ENCODE data around the gene EBNA1BP2. TPM values are rescaled to one million over a fixed set of nuclear protein-coding genes. Genes with fewer than 3 reads are reported as not detected.

EBNA1BP2 gene
- total RNA-seq, 1 experiment from 2014 or later: 109 TPM

DNA sequence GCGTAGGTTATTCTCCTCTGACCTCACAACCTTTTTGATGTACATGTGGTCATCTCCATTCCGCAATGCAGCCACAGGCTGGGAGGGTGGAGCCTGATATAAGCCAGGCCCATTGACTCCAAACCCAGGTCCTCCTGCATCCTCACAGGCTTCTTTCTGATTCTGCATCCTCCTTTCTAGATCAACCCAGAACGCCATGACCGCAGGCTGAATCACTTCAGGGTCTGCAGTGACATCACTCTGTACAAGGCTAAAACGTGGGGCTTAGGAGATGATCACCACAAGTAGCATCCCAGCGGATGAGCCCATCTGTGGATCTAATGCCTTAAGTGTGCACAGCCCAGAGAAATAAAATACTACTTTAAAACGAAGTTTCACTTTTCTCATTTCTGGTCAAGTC lies 16.1 kb downstream of the EBNA1BP2 start:
- Histone ChIP-seq H2AFZ (ENCODE audit: low read depth, low read length, poor library complexity, severe bottlenecking) (no peak overlapping the region), H3K4me2 (ENCODE audit: low read length) (no peak overlapping the region), H3K9ac (ENCODE audit: low read length) (no peak overlapping the region), H3K36me3 (ENCODE audit: control insufficient read depth in 1 of 2, insufficient read depth in 2 of 2, low read length in 2 of 2) (no peaks in the 10 kb centered on the region), H3K9me2 (ENCODE audit: insufficient read depth) (no peaks in the 10 kb centered on the region), H3K4me1 (ENCODE audit: control insufficient read depth in 1 of 2, insufficient read depth in 2 of 2, low read length in 2 of 2) (peaks cover 2 to 8% of the 10 kb centered on the region in 2 experiments; a peak in 3 of 4 replicates), H3K27me3 (ENCODE audit: insufficient read depth, low read length) (no peaks in the 10 kb centered on the region), H3K9me3 (ENCODE audit: control insufficient read depth in 1 of 2, insufficient read depth in 1 of 2, low read depth in 1 of 2, low read length in 2 of 2) (no peaks in the 10 kb centered on the region), H4K20me1 (ENCODE audit: insufficient read depth) (no peaks in the 10 kb centered on the region), H3K4me3 (replicated peaks in 1 of 2; ENCODE audit: low read depth in 1 of 2, low read length in 2 of 2) (no peak overlapping the region), H3K27ac (ENCODE audit: low read depth, low read length) (no peak overlapping the region), H3K79me2 (ENCODE audit: insufficient read depth, low read length) (no peaks in the 10 kb centered on the region)
- CTCF ChIA-PET: no interaction called here
- intact Hi-C loops (cut with micrococcal nuclease): no loop called here
- DNase-seq (ENCODE audit: low read depth, low spot score) (no peak), ATAC-seq (no peak)
- BruUV-seq (replicated peaks): no TSS peak
- TF ChIP-seq CBX3 (IDR thresholded peaks at IDR 0.05; ENCODE audit: low read depth) (no peak), RAD21 (IDR thresholded peaks at IDR 0.05; ENCODE audit: low read depth) (no peak), SIN3A (IDR thresholded peaks at IDR 0.05; ENCODE audit: low read depth) (no peak), SRF (IDR thresholded peaks at IDR 0.05; ENCODE audit: low read depth) (no peak)
- TF ChIP-seq, protein P1, sequence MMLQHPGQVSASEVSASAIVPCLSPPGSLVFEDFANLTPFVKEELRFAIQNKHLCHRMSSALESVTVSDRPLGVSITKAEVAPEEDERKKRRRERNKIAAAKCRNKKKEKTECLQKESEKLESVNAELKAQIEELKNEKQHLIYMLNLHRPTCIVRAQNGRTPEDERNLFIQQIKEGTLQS (IDR thresholded peaks at IDR 0.05): no peak
- TF ChIP-seq, protein P2, sequence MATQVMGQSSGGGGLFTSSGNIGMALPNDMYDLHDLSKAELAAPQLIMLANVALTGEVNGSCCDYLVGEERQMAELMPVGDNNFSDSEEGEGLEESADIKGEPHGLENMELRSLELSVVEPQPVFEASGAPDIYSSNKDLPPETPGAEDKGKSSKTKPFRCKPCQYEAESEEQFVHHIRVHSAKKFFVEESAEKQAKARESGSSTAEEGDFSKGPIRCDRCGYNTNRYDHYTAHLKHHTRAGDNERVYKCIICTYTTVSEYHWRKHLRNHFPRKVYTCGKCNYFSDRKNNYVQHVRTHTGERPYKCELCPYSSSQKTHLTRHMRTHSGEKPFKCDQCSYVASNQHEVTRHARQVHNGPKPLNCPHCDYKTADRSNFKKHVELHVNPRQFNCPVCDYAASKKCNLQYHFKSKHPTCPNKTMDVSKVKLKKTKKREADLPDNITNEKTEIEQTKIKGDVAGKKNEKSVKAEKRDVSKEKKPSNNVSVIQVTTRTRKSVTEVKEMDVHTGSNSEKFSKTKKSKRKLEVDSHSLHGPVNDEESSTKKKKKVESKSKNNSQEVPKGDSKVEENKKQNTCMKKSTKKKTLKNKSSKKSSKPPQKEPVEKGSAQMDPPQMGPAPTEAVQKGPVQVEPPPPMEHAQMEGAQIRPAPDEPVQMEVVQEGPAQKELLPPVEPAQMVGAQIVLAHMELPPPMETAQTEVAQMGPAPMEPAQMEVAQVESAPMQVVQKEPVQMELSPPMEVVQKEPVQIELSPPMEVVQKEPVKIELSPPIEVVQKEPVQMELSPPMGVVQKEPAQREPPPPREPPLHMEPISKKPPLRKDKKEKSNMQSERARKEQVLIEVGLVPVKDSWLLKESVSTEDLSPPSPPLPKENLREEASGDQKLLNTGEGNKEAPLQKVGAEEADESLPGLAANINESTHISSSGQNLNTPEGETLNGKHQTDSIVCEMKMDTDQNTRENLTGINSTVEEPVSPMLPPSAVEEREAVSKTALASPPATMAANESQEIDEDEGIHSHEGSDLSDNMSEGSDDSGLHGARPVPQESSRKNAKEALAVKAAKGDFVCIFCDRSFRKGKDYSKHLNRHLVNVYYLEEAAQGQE (IDR thresholded peaks at IDR 0.05; ENCODE audit: low read depth): no peak
- POLR2A ChIA-PET: no interaction called here
- RAD21 ChIA-PET (ENCODE audit: low non-redundant PET in 1 of 2, low total read pairs in 2 of 2, uncharacterized antibody in 2 of 2, unreplicated experiment in 2 of 2): no interaction called here

DNA sequence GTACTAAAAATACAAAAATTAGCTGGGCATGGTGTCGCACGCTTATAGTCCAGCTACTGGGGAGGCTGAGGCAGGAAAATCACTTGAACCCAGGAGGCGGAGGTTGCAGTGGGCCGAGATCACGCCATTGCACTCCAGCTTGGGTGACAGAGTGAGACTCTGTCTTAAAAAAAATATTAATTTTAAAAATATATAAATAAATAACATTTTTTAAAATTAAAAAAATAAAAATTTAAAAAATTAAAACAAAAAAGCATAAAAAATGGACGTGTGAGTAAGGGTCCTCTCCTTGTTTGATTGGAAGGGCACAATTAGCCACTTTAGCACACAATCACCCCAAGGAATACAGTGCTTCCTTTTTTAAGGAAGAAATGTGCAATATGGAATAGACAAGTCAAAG lies 18.6 kb downstream of the EBNA1BP2 start:
- RAD21 ChIA-PET (ENCODE audit: low non-redundant PET in 1 of 2, low total read pairs in 2 of 2, uncharacterized antibody in 2 of 2, unreplicated experiment in 2 of 2): no interaction called here
- no peak overlapping the region for H2AFZ ChIP-seq (ENCODE audit: low read depth, low read length, poor library complexity, severe bottlenecking)
- TF ChIP-seq YY1 (IDR thresholded peaks at IDR 0.05; ENCODE audit: extremely low read depth, insufficient replicate concordance, low read depth, low read length): no peak
- no peak for TF ChIP-seq TCF7L2 (IDR thresholded peaks at IDR 0.05; ENCODE audit: borderline replicate concordance, extremely low read depth, insufficient read depth, insufficient read length)
- TF ChIP-seq ZFX (IDR thresholded peaks at IDR 0.05): no peak
- no peak for TF ChIP-seq SIN3A (IDR thresholded peaks at IDR 0.05; ENCODE audit: low read depth)
- TF ChIP-seq, protein P3, sequence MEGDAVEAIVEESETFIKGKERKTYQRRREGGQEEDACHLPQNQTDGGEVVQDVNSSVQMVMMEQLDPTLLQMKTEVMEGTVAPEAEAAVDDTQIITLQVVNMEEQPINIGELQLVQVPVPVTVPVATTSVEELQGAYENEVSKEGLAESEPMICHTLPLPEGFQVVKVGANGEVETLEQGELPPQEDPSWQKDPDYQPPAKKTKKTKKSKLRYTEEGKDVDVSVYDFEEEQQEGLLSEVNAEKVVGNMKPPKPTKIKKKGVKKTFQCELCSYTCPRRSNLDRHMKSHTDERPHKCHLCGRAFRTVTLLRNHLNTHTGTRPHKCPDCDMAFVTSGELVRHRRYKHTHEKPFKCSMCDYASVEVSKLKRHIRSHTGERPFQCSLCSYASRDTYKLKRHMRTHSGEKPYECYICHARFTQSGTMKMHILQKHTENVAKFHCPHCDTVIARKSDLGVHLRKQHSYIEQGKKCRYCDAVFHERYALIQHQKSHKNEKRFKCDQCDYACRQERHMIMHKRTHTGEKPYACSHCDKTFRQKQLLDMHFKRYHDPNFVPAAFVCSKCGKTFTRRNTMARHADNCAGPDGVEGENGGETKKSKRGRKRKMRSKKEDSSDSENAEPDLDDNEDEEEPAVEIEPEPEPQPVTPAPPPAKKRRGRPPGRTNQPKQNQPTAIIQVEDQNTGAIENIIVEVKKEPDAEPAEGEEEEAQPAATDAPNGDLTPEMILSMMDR (IDR thresholded peaks at IDR 0.05 in 2 of 3, conservative IDR thresholded peaks at IDR 0.05 in 1 of 3; ENCODE audit: borderline replicate concordance in 1 of 3, insufficient read depth in 1 of 3, low read depth in 2 of 3, low read length in 2 of 3): no peak
- TF ChIP-seq SRF (IDR thresholded peaks at IDR 0.05; ENCODE audit: low read depth): no peak
- TF ChIP-seq, protein P2 (IDR thresholded peaks at IDR 0.05; ENCODE audit: low read depth): no peak

More for the DNA sequence above, 18.6 kb downstream of the EBNA1BP2 start:
- DNase-seq (ENCODE audit: low read depth, low spot score) (no peak), ATAC-seq (no peak)
- Histone ChIP-seq H3K9me3 (ENCODE audit: control insufficient read depth in 1 of 2, insufficient read depth in 1 of 2, low read depth in 1 of 2, low read length in 2 of 2) (no peaks in the 10 kb centered on the region), H3K4me3 (replicated peaks in 1 of 2; ENCODE audit: low read depth in 1 of 2, low read length in 2 of 2) (no peak overlapping the region), H3K9me2 (ENCODE audit: insufficient read depth) (no peaks in the 10 kb centered on the region), H3K4me2 (ENCODE audit: low read length) (no peak overlapping the region), H4K20me1 (ENCODE audit: insufficient read depth) (no peaks in the 10 kb centered on the region), H3K36me3 (ENCODE audit: control insufficient read depth in 1 of 2, insufficient read depth in 2 of 2, low read length in 2 of 2) (no peaks in the 10 kb centered on the region), H3K4me1 (ENCODE audit: control insufficient read depth in 1 of 2, insufficient read depth in 2 of 2, low read length in 2 of 2) (peaks cover 2 to 8% of the 10 kb centered on the region in 2 experiments; a peak in 3 of 4 replicates), H3K79me2 (ENCODE audit: insufficient read depth, low read length) (no peaks in the 10 kb centered on the region), H3K27me3 (ENCODE audit: insufficient read depth, low read length) (no peaks in the 10 kb centered on the region), H3K9ac (ENCODE audit: low read length) (no peak overlapping the region), H3K27ac (ENCODE audit: low read depth, low read length) (no peak overlapping the region)
- ChIA-PET POLR2A (no interaction called here), CTCF (interaction anchor here (1.6 kb wide), 1 partner anchor 10 kb away, joined by 9 read pairs; no protein-coding TSS in a partner anchor)
- intact Hi-C loops (cut with micrococcal nuclease): no loop called here
- no TSS peak for BruUV-seq (replicated peaks)
